GM12878 (cell line): ENCODE results near the gene KRTAP3-2. TPM values are rescaled to one million over a fixed set of nuclear protein-coding genes. Genes with fewer than 3 reads are reported as not detected.

ENCODE experiments used
- ATAC-seq: fragments of 200-7000 bp; cut with Tn5 transposase; 3 replicates; pipeline ENCODE4 v1.9.1; 2020; ENCODE audit warnings: mild to moderate bottlenecking, moderate library complexity
- BruUV-seq: library from RNA; stranded (reverse); fragments of 400-500 nt; replicated peaks from 2 replicates; lab custom pipeline; 2021; lab: Mats Ljungman, UMichigan
- CTCF ChIA-PET: fragments of 300-600 bp; sonication (Branson Sonifier 250); formaldehyde crosslinking; extraction: SDS; loops from one replicate; lab custom pipeline; 2021; ENCODE audit warnings: inconsistent platforms; lab: Yijun Ruan, JAX
- POLR2A ChIA-PET: fragments of 350-600 bp; formaldehyde crosslinking; extraction: SDS; loops from one replicate; lab custom pipeline; 2021; ENCODE audit warnings: inconsistent platforms; lab: Charles Lee
- RAD21 ChIA-PET: fragments of 300-600 bp; sonication (Branson Sonifier 250); formaldehyde crosslinking; loops from one replicate; lab custom pipeline; 2023; ENCODE audit warnings: antibody characterized with exemption; ENCODE audit not compliant: unreplicated experiment; lab: Charles Lee
- SMC1A ChIA-PET: fragments of 300-600 bp; sonication (Branson Sonifier 250); formaldehyde crosslinking; loops from one replicate; lab custom pipeline; 2023; ENCODE audit not compliant: unreplicated experiment, uncharacterized antibody; lab: Charles Lee
- DNase-seq: peaks from one replicate; pipeline ENCODE4 v3.0.0-alpha.2; 2011; ENCODE audit warnings: low read depth, low spot score
- FAIRE-seq: peaks from 3 replicates; lab custom pipeline; 2011; peaks lifted over from hg19 to GRCh38; lab: Jason Lieb, UNC
- H2AFZ ChIP-seq: 2 replicates; pipeline ENCODE4 v1.6.0; 2011; ENCODE audit warnings: low read depth, low read length, control low read depth; ENCODE audit not compliant: control insufficient read depth
- H3K27ac ChIP-seq: 2 replicates; pipeline ENCODE4 v1.5.1; 2011; ENCODE audit warnings: control low read depth; ENCODE audit not compliant: control insufficient read depth, insufficient read depth
- H3K27me3 ChIP-seq, 2 experiments: replicated peaks in 1 of 2; 2 replicates each; pipeline versions ENCODE4 v1.6.0 to v1.6.1; 2011; ENCODE audit warnings: low read length in 1 of 2; ENCODE audit not compliant: control insufficient read depth in 2 of 2, insufficient read depth in 2 of 2
- H3K36me3 ChIP-seq, 2 experiments: 2 replicates each; pipeline ENCODE4 v1.5.1; 2011; ENCODE audit warnings: low read length in 1 of 2; ENCODE audit not compliant: control insufficient read depth in 2 of 2, insufficient read depth in 2 of 2
- H3K4me1 ChIP-seq: 2 replicates; pipeline ENCODE4 v1.6.1; 2011; ENCODE audit warnings: mild to moderate bottlenecking, low read length, moderate library complexity, mixed read lengths; ENCODE audit not compliant: control insufficient read depth, insufficient read depth
- H3K4me2 ChIP-seq: 2 replicates; pipeline ENCODE4 v1.6.0; 2011; ENCODE audit warnings: control low read depth; ENCODE audit not compliant: control insufficient read depth, insufficient read depth
- H3K4me3 ChIP-seq: fragments of 200-600 bp; sonication (generic); 2 replicates; pipeline ENCODE4 v1.5.1; 2016
- H3K79me2 ChIP-seq: 2 replicates; pipeline ENCODE4 v1.6.0; 2011; ENCODE audit warnings: low read length; ENCODE audit not compliant: control insufficient read depth, insufficient read depth
- H3K9ac ChIP-seq: 2 replicates; pipeline ENCODE4 v1.8.0; 2011; ENCODE audit warnings: low read length, control low read depth, mixed read lengths; ENCODE audit not compliant: control insufficient read depth, insufficient read depth
- H3K9me3 ChIP-seq: replicated peaks from 3 replicates; pipeline ENCODE4 v1.5.1; 2011; ENCODE audit warnings: mild to moderate bottlenecking, low read length; ENCODE audit not compliant: control insufficient read depth, insufficient read depth
- H4K20me1 ChIP-seq: 2 replicates; pipeline ENCODE4 v1.6.0; 2011; ENCODE audit not compliant: control insufficient read depth, insufficient read depth
- DPF2 ChIP-seq: fragments of 450-650 bp; IDR thresholded peaks from 2 replicates; pipeline ENCODE4 v1.6.1; 2017; ENCODE audit warnings: mild to moderate bottlenecking
- E2F8 ChIP-seq: fragments of 450-650 bp; IDR thresholded peaks from 2 replicates; pipeline ENCODE4 v1.6.1; 2018; ENCODE audit warnings: mild to moderate bottlenecking, low read depth, moderate library complexity; ENCODE audit not compliant: partially characterized antibody
- EED ChIP-seq: sonication (generic); IDR thresholded peaks from 2 replicates; pipeline ENCODE4 v1.6.1; 2016; ENCODE audit warnings: antibody characterized with exemption, low read depth
- LARP7 ChIP-seq: fragments of 450-650 bp; IDR thresholded peaks from 2 replicates; pipeline ENCODE4 v1.6.1; 2017; ENCODE audit warnings: mild to moderate bottlenecking
- NRF1 ChIP-seq: conservative IDR thresholded peaks from 2 replicates; pipeline ENCODE4 v1.6.1; 2011; ENCODE audit warnings: mild to moderate bottlenecking, low read depth, low read length, improper control_type of control experiment
- PKNOX1 ChIP-seq: fragments of 450-650 bp; IDR thresholded peaks from 2 replicates; pipeline ENCODE4 v1.6.1; 2016; ENCODE audit warnings: mild to moderate bottlenecking
- POLR2AphosphoS5 ChIP-seq: IDR thresholded peaks from 2 replicates; pipeline ENCODE4 v1.6.1; 2011; ENCODE audit warnings: mild to moderate bottlenecking, low read length, inconsistent platforms
- POU2F2 ChIP-seq: IDR thresholded peaks from 3 replicates; pipeline ENCODE4 v1.6.1; 2011; ENCODE audit warnings: low read depth, mild to moderate bottlenecking, low read length, borderline replicate concordance
- SIN3A ChIP-seq: IDR thresholded peaks from 2 replicates; pipeline ENCODE4 v1.6.1; 2012; ENCODE audit warnings: low read depth, low read length, improper control_type of control experiment
- SP1 ChIP-seq: IDR thresholded peaks from one replicate; pipeline ENCODE4 v1.6.1; 2011; ENCODE audit warnings: low read depth, low read length
- WGBS: methylation state at CpG from one replicate; pipeline ENCODE4 v1.1.6; 2016; ENCODE audit warnings: low lambda C conversion rate; ENCODE audit not compliant: insufficient replicate concordance, insufficient coverage; ENCODE audit errors: missing lambda C conversion rate; 5-methylcytosine and 5-hydroxymethylcytosine counted together
- in situ Hi-C: fragments of 300-500 bp; cut with MboI; formaldehyde crosslinking; loops from 9 replicates; pipeline ENCODE4 v1.14.3; 2018; ENCODE audit warnings: mixed read lengths
- intact Hi-C: fragments of 100-400 bp; cut with micrococcal nuclease; formaldehyde crosslinking; loops from one replicate; pipeline ENCODE4 v1.14.2; 2022; ENCODE audit not compliant: unreplicated experiment
- polyA plus RNA-seq, 11 experiments: library from polyadenylated mRNA; depleted of rRNA in 4 of 11; unstranded in 6 of 11; stranded (reverse) in 5 of 11; fragments of >200 nt; fragmentation: Nextera tagmentation in 4 of 11; fragmentation: Illumina TruSeq in 1 of 11; extraction: Ambion mirVana in 4 of 11; extraction: Trizol in 1 of 11; gene quantifications; 1 replicate in 1 of 11; 2 replicates in 10 of 11; pipeline versions ENCODE4 v1.2.1 to v1.2.3, GENCODE V29; 2011 to 2016; ENCODE audit warnings: inconsistent platforms in 2 of 11, missing spikeins in 2 of 11, low read depth in 1 of 11
- total RNA-seq, 4 experiments: library from RNA; depleted of rRNA in 3 of 4; stranded (reverse); fragments of >200 nt in 3 of 4; fragmentation: Illumina TruSeq in 1 of 4; extraction: Trizol in 1 of 4; gene quantifications; 2 replicates each; pipeline versions ENCODE4 v1.2.1 to v1.2.3, GENCODE V29; 2013 to 2021
- TF ChIP-seq, protein P1 (sequence below): fragments of 450-650 bp; IDR thresholded peaks from 2 replicates; pipeline ENCODE4 v1.6.1; 2016; ENCODE audit warnings: mild to moderate bottlenecking
- TF ChIP-seq, protein P2 (sequence below): IDR thresholded peaks from 2 replicates; pipeline ENCODE4 v1.6.1; 2011; ENCODE audit warnings: borderline replicate concordance, low read depth, mild to moderate bottlenecking, moderate library complexity, mixed read lengths, low read length; ENCODE audit not compliant: insufficient read depth; ENCODE audit errors: extremely low read length
- TF ChIP-seq, protein P3 (sequence below): fragments of 450-650 bp; formaldehyde crosslinking; IDR thresholded peaks from 2 replicates; pipeline ENCODE4 v1.4.0; 2020; ENCODE audit warnings: mild to moderate bottlenecking, moderate library complexity

Gene KRTAP3-2
- total and polyA plus RNA-seq, 10 of the 15 experiments (the other 5 are each of a cell fraction or from before 2014, with no cell fraction given): not detected

- TF ChIP-seq SIN3A: no peak
- no peak for TF ChIP-seq LARP7
- no peak for TF ChIP-seq NRF1
- TF ChIP-seq, protein P1, sequence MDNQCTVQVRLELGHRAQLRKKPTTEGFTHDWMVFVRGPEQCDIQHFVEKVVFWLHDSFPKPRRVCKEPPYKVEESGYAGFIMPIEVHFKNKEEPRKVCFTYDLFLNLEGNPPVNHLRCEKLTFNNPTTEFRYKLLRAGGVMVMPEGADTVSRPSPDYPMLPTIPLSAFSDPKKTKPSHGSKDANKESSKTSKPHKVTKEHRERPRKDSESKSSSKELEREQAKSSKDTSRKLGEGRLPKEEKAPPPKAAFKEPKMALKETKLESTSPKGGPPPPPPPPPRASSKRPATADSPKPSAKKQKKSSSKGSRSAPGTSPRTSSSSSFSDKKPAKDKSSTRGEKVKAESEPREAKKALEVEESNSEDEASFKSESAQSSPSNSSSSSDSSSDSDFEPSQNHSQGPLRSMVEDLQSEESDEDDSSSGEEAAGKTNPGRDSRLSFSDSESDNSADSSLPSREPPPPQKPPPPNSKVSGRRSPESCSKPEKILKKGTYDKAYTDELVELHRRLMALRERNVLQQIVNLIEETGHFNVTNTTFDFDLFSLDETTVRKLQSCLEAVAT: no peak
- no peak for TF ChIP-seq EED
Measured at GRCh38 chr17:41020336-41020735, 20.6 kb upstream of the KRTAP3-2 start (continued).

GRCh38 chr17:41019415-41019814, 19.7 kb upstream of the KRTAP3-2 start:
- in situ Hi-C loops: no loop called here
- Histone ChIP-seq H3K79me2 (no peaks in the 10 kb centered on the region), H3K4me2 (no peak overlapping the region), H3K27me3 (no peaks in the 10 kb centered on the region; a peak in 2 of 4 replicates), H2AFZ (no peak overlapping the region), H3K9me3 (no peaks in the 10 kb centered on the region), H3K4me1 (no peaks in the 10 kb centered on the region), H4K20me1 (no peaks in the 10 kb centered on the region), H3K9ac (no peak overlapping the region), H3K36me3 (no peaks in the 10 kb centered on the region), H3K4me3 (no peak overlapping the region), H3K27ac (no peak overlapping the region)
- SMC1A ChIA-PET: no interaction called here
- 63% methylated on average over 3 of the region's 3 CpGs for WGBS
- CTCF ChIA-PET: interaction anchor here (1.2 kb wide), 1 partner anchor 10 kb away, joined by 3 read pairs; the partner anchor contains the start of gene KRTAP1-4
- BruUV-seq: no TSS peak
- POLR2A ChIA-PET: interaction anchor here (0.6 kb wide), 1 partner anchor 95 kb away, joined by 3 read pairs; no protein-coding TSS in a partner anchor
- ATAC-seq: no peak
- no peak for DNase-seq
- RAD21 ChIA-PET: no interaction called here
- intact Hi-C loops: no loop called here
- FAIRE-seq: no peak
- TF ChIP-seq, protein P2, sequence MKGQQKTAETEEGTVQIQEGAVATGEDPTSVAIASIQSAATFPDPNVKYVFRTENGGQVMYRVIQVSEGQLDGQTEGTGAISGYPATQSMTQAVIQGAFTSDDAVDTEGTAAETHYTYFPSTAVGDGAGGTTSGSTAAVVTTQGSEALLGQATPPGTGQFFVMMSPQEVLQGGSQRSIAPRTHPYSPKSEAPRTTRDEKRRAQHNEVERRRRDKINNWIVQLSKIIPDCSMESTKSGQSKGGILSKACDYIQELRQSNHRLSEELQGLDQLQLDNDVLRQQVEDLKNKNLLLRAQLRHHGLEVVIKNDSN: no peak
- TF ChIP-seq DPF2: no peak
- no peak for TF ChIP-seq E2F8
- no peak for TF ChIP-seq PKNOX1
- no peak for TF ChIP-seq POU2F2
- TF ChIP-seq, protein P3, sequence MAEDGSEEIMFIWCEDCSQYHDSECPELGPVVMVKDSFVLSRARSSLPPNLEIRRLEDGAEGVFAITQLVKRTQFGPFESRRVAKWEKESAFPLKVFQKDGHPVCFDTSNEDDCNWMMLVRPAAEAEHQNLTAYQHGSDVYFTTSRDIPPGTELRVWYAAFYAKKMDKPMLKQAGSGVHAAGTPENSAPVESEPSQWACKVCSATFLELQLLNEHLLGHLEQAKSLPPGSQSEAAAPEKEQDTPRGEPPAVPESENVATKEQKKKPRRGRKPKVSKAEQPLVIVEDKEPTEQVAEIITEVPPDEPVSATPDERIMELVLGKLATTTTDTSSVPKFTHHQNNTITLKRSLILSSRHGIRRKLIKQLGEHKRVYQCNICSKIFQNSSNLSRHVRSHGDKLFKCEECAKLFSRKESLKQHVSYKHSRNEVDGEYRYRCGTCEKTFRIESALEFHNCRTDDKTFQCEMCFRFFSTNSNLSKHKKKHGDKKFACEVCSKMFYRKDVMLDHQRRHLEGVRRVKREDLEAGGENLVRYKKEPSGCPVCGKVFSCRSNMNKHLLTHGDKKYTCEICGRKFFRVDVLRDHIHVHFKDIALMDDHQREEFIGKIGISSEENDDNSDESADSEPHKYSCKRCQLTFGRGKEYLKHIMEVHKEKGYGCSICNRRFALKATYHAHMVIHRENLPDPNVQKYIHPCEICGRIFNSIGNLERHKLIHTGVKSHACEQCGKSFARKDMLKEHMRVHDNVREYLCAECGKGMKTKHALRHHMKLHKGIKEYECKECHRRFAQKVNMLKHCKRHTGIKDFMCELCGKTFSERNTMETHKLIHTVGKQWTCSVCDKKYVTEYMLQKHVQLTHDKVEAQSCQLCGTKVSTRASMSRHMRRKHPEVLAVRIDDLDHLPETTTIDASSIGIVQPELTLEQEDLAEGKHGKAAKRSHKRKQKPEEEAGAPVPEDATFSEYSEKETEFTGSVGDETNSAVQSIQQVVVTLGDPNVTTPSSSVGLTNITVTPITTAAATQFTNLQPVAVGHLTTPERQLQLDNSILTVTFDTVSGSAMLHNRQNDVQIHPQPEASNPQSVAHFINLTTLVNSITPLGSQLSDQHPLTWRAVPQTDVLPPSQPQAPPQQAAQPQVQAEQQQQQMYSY (CRISPR knock-in tag): no peak
- TF ChIP-seq POLR2AphosphoS5: no peak
- TF ChIP-seq SP1: no peak
